ENCODE data around the gene ZNF639.

ZNF639 gene

DNA sequence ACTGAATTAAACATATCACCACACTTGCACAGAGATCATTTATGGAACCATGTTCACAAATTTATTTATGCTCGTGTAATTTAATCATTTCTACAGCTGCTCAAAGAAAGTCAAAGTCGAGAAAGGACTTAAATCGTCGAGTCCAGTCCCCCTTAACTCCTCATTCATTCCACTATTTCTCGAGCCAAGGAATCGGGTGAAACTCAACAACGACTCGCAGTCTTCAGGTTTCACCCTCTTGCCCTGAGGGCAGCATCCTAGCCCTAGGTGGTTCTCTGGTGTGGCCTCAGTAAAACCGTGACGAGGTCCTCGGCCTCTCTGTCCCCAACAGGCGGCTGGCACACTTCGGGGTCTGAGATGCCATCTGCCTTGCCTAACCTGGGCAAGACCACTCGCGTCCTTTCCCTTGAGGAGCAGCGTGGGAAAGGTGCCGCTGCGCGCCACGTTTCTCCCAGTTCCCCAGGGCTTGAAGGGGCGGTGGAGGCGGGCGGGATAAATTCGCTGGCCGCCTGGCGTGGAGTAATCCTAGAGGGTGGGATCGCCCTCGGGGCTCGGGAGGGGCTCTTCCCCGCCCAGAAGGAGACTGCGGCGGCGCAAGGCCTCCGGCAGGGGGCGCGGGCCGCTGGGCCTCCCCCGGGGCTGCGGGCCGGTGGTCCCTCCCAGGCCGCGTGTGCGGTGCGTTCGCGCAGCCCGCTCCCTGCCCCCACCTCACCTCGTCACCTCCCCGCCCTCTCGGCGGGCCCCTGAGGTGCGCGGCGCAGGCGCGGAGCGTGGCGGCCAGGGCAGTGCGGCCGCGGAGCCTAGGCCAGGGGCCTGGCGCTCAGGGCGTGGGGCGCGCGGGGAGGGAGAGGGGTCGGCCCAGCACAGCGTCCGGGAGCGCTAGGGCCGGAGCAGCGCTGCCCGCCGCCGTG lies at the start of gene ZNF639 (continued):
- no peak for TF ChIP-seq SETDB1 (IDR thresholded peaks at IDR 0.05; ENCODE audit: insufficient read length, low read length)
- TF ChIP-seq ZNF214 (tag by site-specific recombination; IDR thresholded peaks at IDR 0.05; ENCODE audit: borderline replicate concordance): no peak
- TF ChIP-seq, protein P1, sequence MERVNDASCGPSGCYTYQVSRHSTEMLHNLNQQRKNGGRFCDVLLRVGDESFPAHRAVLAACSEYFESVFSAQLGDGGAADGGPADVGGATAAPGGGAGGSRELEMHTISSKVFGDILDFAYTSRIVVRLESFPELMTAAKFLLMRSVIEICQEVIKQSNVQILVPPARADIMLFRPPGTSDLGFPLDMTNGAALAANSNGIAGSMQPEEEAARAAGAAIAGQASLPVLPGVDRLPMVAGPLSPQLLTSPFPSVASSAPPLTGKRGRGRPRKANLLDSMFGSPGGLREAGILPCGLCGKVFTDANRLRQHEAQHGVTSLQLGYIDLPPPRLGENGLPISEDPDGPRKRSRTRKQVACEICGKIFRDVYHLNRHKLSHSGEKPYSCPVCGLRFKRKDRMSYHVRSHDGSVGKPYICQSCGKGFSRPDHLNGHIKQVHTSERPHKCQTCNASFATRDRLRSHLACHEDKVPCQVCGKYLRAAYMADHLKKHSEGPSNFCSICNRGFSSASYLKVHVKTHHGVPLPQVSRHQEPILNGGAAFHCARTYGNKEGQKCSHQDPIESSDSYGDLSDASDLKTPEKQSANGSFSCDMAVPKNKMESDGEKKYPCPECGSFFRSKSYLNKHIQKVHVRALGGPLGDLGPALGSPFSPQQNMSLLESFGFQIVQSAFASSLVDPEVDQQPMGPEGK (tag by site-specific recombination; IDR thresholded peaks at IDR 0.05): peak; percentile 80
- TF ChIP-seq OVOL3 (tag by site-specific recombination; IDR thresholded peaks at IDR 0.05): no peak
- TF ChIP-seq ZFP69B (tag by site-specific recombination; IDR thresholded peaks at IDR 0.05): no peak; the same call in 1 of the 2 replicates
- TF ChIP-seq, protein P2, sequence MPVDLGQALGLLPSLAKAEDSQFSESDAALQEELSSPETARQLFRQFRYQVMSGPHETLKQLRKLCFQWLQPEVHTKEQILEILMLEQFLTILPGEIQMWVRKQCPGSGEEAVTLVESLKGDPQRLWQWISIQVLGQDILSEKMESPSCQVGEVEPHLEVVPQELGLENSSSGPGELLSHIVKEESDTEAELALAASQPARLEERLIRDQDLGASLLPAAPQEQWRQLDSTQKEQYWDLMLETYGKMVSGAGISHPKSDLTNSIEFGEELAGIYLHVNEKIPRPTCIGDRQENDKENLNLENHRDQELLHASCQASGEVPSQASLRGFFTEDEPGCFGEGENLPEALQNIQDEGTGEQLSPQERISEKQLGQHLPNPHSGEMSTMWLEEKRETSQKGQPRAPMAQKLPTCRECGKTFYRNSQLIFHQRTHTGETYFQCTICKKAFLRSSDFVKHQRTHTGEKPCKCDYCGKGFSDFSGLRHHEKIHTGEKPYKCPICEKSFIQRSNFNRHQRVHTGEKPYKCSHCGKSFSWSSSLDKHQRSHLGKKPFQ (tag by site-specific recombination; IDR thresholded peaks at IDR 0.05): no peak
- TF ChIP-seq ZNF133 (tag by site-specific recombination; IDR thresholded peaks at IDR 0.05): no peak
- TF ChIP-seq GFI1B (tag by site-specific recombination; IDR thresholded peaks at IDR 0.05): no peak
- no peak for TF ChIP-seq ZNF768 (tag by site-specific recombination; IDR thresholded peaks at IDR 0.05)
- no peak for TF ChIP-seq ZNF521 (tag by site-specific recombination; IDR thresholded peaks at IDR 0.05)
- TF ChIP-seq, protein P3, sequence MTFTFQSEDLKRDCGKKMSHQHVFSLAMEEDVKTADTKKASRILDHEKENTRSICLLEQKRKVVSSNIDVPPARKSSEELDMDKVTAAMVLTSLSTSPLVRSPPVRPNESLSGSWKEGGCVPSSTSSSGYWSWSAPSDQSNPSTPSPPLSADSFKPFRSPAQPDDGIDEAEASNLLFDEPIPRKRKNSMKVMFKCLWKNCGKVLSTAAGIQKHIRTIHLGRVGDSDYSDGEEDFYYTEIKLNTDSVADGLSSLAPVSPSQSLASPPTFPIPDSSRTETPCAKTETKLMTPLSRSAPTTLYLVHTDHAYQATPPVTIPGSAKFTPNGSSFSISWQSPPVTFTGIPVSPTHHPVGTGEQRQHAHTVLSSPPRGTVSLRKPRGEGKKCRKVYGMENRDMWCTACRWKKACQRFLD (tag by site-specific recombination; IDR thresholded peaks at IDR 0.05): no peak
- no peak; the same call in 1 of the 2 replicates for TF ChIP-seq ZNF341 (tag by site-specific recombination; IDR thresholded peaks at IDR 0.05; ENCODE audit: low read depth)
- TF ChIP-seq ZNF138 (tag by site-specific recombination; IDR thresholded peaks at IDR 0.05; ENCODE audit: borderline replicate concordance): no peak
- peak; percentile 86 for TF ChIP-seq ZFP37 (tag by site-specific recombination; IDR thresholded peaks at IDR 0.05)
- peak; percentile 88 for TF ChIP-seq KLF1 (tag by site-specific recombination; IDR thresholded peaks at IDR 0.05)
- TF ChIP-seq ZXDB (tag by site-specific recombination; IDR thresholded peaks at IDR 0.05): peak; percentile 76
- TF ChIP-seq ZBTB21 (tag by site-specific recombination; IDR thresholded peaks at IDR 0.05): no peak
- TF ChIP-seq YY2 (tag by site-specific recombination; IDR thresholded peaks at IDR 0.05): no peak
- TF ChIP-seq ZSCAN23 (tag by site-specific recombination; IDR thresholded peaks at IDR 0.05): no peak
- 0 out of 2 replicates have a peak, but pooled peaks have one; percentile 38 for TF ChIP-seq ZNF76 (tag by site-specific recombination; IDR thresholded peaks at IDR 0.05; ENCODE audit: borderline replicate concordance, low read depth)
- no peak for TF ChIP-seq BCL11A (tag by site-specific recombination; IDR thresholded peaks at IDR 0.05; ENCODE audit: low read depth)
- no peak for TF ChIP-seq ZNF169 (tag by site-specific recombination; IDR thresholded peaks at IDR 0.05)
- peak; percentile 69 for TF ChIP-seq KLF9 (tag by site-specific recombination; IDR thresholded peaks at IDR 0.05; ENCODE audit: low read depth)
- TF ChIP-seq, protein P4, sequence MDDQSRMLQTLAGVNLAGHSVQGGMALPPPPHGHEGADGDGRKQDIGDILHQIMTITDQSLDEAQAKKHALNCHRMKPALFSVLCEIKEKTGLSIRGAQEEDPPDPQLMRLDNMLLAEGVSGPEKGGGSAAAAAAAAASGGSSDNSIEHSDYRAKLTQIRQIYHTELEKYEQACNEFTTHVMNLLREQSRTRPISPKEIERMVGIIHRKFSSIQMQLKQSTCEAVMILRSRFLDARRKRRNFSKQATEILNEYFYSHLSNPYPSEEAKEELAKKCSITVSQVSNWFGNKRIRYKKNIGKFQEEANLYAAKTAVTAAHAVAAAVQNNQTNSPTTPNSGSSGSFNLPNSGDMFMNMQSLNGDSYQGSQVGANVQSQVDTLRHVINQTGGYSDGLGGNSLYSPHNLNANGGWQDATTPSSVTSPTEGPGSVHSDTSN (CRISPR knock-in tag; IDR thresholded peaks at IDR 0.05): peak; percentile 82; the same call in 1 of the 2 replicates
- TF ChIP-seq, protein P5, sequence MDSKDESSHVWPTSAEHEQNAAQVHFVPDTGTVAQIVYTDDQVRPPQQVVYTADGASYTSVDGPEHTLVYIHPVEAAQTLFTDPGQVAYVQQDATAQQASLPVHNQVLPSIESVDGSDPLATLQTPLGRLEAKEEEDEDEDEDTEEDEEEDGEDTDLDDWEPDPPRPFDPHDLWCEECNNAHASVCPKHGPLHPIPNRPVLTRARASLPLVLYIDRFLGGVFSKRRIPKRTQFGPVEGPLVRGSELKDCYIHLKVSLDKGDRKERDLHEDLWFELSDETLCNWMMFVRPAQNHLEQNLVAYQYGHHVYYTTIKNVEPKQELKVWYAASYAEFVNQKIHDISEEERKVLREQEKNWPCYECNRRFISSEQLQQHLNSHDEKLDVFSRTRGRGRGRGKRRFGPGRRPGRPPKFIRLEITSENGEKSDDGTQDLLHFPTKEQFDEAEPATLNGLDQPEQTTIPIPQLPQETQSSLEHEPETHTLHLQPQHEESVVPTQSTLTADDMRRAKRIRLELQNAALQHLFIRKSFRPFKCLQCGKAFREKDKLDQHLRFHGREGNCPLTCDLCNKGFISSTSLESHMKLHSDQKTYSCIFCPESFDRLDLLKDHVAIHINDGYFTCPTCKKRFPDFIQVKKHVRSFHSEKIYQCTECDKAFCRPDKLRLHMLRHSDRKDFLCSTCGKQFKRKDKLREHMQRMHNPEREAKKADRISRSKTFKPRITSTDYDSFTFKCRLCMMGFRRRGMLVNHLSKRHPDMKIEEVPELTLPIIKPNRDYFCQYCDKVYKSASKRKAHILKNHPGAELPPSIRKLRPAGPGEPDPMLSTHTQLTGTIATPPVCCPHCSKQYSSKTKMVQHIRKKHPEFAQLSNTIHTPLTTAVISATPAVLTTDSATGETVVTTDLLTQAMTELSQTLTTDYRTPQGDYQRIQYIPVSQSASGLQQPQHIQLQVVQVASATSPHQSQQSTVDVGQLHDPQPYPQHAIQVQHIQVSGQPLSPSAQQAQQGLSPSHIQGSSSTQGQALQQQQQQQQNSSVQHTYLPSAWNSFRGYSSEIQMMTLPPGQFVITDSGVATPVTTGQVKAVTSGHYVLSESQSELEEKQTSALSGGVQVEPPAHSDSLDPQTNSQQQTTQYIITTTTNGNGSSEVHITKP (tag by site-specific recombination; IDR thresholded peaks at IDR 0.05): peak; percentile 92
- peak; percentile 60; the same call in 1 of the 2 replicates for TF ChIP-seq ZBTB20 (tag by site-specific recombination; IDR thresholded peaks at IDR 0.05)
- TF ChIP-seq ZNF791 (tag by site-specific recombination; IDR thresholded peaks at IDR 0.05): no peak
- TF ChIP-seq ZNF707 (tag by site-specific recombination; IDR thresholded peaks at IDR 0.05): no peak

All from HEK293 (cell line).